Ammon's horn (tissue), 1 donor: ENCODE data around the gene C1QTNF1.
"Not testable (repeated sequence)": the region's sequence is repeated elsewhere in the genome, so short reads cannot be mapped to it uniquely, and the experiment has no call there.

Source experiments
- DNase-seq: peaks from one replicate; pipeline ENCODE4 v3.0.0-alpha.2; 2016; ENCODE audit warnings: low spot score

C1QTNF1 gene

DNA sequence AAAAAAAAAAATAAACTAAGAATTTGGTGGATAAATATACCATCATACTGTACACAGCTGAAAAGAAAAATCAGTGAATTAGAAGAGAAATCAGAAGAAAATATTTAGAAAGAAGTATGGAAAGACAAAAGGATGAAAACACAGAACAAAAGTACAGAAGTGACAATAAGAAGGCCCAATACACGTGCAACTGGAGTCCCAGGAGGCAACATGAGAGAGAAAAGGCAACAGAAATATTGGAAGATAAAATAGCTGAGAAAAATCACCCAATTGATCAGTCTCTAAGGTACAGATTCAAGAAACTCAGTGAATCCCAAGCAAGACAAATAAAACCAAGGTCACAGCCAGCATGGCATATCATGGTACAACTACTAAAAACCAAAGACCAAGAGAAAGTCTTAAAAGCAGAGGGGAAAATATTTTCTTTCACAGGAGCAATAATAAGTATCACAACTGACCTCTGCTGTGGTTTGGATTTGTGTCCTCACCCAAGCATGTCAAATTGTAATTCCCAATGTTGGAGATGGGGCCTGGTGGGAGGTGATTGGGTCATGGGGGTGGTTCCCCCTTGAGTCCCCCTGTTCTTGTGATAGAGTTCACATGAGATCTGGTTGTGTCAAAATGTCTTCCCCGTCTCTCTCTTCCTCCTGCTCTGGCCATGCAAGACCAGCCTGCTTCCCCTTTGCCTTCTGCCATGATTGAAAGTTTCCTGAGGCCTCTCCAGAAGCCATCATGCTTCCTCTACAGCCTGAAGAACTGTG is 30.4 kb downstream of the C1QTNF1 start:
- no peak for DNase-seq

DNA sequence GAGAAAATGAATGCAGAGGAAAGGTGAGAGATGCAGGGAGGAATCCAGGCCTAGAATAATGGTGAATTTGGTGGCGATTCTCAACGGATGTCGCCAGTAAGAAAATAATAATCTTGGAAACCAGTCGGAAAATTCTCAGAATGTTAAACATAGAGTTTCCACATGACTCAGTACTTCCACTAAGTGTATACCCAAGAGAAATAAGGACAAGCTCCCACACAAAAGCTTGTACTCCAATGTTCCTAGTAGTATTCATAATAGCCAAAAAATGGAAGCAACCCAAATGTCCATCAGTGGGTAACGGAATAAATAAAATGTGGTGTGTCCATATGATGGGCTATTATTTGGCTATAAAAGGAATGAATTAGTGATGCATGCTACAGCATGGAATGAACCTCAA is 31.2 kb downstream of the C1QTNF1 start:
- DNase-seq: no peak

DNA sequence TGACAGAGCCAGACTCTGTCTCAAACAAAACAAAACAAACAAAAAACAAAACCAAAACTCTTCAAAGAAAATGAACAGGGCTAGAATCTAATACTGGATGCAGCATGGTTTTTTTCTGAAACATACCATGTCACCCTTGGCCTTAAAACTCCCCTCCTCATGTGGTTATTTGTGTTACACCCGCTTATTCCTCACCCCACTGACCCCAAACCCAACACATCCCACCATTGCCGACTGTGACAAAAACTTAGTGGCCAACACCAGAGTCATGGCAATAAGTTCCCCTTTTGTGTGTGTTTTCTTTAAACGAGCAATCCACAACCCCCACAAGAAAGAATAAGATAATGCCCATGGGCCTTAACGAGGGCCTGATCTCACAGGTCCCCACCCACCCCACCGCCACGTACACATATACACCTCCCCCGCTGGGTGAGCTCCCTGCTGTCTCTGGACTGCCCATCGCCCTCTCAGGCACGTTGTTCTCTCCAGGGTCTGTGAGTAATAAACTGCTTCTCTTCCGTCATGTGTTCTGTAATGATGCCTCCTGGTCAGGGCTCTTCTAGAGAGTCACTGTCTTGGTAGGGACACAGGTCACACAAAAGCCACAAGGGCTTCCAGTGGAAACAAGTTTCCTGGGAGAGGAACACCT is 33.9 kb downstream of the C1QTNF1 start:
- DNase-seq: no peak

DNA sequence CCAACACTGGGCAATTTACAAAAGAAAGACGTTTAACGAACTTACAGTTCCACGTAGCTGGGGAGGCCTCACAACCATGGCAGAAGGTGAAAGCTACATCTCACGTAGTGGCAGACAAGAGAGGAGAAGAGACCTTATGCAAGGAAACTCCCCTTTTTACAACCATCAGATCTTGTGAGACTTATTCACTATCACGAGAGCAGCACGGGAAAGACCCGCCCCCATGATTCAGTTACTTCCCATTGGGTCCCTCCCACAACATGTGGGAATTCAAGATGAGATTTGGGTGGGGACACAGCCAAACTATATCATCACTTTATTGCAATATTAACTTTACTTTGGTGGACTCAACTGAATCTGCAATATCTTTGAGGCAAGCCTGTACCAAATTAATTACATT is 38.7 kb downstream of the C1QTNF1 start:
- DNase-seq: no peak

DNA sequence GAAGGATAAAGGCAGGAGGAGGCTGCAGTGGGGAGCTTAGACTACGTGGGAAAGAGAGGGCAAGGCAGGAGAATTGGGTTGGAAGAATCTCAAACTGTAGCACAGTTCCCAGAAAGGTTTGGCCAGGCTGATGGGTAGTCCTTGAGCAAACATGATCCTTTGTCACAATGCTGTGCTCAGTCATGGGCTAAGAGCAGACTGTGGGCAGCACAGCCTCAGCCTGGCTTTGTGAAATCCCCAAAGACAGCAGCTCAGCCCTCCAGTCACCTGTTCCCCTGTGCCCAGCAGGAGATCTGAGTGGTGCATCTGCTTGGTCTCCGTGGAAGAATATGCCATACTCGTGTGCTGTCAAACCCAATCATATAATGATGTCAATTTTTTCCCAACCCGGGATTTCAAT is 40.1 kb downstream of the C1QTNF1 start:
- DNase-seq: no peak

DNA sequence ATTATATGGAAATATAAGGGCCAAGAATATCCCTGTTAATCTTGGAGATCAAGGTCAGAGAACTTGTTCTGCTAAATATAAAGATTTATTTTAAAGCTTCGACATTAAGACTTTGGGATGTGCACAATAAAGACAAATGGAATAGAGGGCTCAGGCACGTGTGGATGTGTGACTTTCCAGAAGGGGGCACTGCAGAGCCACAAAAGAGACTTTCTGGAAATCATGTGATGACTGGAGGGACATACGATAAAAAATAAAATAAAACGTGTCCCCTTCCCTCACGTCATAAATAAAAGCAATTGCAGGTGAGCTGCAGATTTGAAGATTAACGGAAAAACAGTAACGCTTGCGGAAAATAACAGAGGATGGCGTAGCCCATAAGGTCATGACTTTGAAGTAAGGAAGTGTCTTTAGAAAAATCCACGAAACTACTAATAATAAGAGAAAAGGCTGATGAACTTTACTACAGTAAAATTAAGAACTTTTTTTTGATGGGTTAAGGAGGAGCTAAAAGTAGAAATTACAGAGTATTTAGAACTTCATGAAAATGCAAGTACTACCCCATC is 41.2 kb downstream of the C1QTNF1 start:
- no peak for DNase-seq

DNA sequence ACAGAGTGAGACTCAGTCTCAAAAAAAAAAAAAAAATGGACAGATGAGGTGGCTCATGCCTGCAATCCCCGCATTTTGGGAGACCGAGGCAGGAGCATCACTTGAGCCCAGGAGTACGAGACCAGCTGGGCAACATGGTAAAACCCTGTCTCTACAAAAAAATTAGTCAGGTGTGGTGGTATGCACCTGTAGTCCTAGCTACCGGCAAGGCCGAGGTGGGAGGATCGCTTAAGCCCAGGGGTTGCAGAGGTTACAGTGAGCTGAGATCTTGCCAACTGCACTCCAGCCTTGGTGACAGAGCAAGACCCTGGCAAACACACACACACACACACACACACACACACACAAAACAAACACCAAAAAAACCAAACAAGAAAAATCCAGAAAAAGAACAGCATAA is 43.0 kb downstream of the C1QTNF1 start:
- no peak for DNase-seq

DNA sequence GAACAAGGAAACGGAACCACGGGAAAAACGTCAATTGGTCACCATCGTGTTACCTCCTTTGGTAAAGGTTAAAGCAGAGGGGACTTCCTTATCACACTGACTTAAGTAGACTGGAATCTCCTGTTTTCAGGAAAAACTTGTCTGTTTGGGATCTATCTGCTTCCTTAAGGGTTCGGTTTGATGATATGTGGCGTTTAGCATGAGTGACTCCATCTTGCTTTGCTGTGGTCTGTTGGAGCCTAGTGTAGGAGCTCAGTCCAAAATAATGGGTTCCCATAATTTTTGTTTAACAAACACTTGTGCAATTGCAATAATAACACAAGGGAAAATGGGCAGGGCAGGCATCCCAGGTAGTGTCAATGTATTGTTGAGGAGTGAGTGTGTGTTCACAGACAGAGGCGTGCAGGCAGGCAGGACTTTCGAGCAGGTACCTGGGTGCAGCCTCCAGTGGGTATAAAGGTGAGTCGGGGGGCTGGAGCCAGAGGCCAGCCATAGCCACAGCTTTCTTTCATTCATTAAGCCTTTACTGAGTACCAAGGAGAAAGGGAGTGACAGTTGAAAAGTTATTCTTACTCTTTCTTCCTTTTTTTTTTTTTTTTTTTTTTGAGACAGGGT is 46.4 kb downstream of the C1QTNF1 start:
- no peak for DNase-seq

DNA sequence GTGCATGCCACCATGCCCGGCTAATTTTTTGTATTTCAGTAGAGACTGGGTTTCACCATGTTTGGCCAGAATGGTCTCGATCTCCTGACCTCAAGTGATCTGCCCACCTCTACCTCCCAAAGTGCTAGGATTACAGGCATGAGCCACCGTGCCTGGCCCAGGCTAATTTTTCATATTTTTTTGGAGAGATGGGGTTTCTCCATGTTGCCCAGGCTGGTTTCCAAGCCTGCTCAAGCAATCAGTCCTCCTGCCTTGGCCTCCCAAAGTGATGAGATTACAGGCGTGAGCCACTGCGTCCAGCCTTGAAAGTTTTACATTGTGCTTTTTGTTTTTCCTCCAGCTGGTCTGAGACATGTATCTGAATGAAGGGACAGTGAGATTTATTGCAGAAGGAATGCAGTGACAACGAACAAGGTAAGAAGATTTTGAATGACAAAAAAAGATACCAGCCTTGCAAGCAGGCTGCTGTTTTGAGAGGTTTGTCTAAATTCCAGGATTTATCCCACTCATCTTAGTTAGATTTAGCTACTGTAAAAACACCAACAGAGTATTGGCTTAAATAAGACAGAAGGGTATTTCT is 47.3 kb downstream of the C1QTNF1 start:
- DNase-seq: no peak

DNA sequence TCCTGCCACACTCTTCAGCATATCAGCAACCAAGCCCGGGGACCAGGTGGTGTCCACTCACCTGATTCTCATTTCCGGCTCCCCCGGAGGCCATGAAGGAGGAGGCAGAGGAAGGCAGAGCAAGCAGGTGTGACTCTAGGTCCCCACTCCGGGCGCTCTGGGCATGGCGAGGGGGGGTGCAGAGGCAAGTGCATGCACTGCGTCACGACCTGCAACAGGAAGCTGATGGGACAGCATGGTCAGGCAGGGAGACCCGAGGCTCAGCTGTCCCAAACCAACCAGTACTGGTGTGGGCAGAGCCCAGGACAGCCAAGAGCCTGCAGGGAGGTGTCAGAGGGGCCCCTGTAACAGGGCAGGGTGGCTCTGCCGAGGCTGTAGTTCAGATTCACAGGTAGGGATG is 48.6 kb downstream of the C1QTNF1 start:
- no peak for DNase-seq

DNA sequence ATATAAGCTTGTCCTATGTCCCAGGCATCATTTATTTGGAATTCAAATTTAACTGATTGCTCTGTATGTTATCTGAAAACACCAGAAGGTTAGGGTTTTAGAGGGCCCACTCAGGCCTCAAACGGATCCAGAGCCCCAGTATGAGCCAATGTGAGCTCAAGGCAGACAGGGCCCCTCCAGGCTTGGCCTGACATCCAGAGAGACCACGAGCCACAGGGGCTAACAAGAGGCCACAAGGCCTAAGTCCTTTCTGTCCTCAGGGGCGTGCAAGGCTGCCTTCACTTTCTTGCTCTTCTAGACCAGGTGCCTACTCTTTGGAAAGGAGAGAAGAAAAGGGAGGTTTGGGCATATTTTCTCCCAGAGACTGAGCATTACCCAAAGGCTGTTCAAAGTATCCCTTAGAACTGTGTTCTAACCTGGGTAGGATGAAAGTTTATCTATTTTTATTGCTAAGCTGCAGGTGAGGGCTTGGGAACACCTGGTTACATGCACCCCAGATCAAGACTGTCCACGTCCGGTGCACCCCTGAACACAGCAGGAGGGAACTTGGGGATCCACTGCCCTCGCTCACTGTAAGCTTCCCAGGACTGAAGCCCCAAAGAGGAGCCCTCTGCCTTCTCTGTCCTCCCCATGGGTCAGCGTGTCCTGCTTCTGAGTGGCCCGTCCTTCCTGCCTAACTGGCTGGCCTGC is 49.2 kb downstream of the C1QTNF1 start:
- no peak for DNase-seq

DNA sequence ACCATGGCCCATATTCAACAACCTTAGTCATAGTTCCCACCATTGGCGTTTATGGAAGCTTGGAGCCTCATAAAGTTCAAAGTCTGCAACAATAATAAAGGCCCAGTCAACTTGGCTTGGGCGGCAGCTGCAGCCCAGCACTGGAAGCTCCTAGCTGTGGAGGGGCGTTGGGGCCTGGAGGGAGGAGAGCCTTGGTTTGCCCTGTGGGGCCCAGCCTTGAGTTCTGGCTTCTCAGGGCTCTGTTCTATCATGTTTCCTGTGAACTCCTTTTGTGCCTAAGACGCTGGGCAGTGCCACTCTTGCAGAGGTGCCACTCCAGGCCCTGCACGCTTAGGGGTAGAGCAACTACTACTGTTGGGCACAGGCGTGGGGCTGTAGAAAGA is 49.7 kb downstream of the C1QTNF1 start:
- no peak for DNase-seq

DNA sequence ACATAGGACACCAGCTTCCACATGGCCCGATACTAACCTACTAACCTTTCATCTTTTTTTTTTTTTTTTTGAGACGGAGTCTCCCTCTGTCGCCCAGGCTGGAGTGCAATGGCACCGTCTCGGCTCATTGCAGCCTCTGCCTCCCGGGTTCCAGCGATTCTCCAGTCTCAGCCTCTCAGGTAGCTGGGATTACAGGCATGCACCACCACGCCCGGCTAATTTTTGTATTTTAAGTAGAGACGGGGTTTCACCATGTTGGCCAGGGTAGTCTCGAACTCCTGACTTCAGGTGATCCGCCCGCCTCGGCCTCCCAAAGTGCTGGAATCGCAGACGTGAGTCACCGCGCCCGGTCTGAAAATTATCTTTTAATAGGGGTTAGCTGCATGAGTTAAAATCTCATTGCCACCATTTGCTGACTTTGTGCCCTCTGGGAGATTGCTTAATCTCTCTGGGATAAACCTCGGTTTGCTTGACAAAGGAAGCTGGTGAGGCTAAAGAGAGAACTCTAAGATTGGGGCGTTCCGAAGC is 50.2 kb downstream of the C1QTNF1 start:
- DNase-seq: not testable (repeated sequence)

DNA sequence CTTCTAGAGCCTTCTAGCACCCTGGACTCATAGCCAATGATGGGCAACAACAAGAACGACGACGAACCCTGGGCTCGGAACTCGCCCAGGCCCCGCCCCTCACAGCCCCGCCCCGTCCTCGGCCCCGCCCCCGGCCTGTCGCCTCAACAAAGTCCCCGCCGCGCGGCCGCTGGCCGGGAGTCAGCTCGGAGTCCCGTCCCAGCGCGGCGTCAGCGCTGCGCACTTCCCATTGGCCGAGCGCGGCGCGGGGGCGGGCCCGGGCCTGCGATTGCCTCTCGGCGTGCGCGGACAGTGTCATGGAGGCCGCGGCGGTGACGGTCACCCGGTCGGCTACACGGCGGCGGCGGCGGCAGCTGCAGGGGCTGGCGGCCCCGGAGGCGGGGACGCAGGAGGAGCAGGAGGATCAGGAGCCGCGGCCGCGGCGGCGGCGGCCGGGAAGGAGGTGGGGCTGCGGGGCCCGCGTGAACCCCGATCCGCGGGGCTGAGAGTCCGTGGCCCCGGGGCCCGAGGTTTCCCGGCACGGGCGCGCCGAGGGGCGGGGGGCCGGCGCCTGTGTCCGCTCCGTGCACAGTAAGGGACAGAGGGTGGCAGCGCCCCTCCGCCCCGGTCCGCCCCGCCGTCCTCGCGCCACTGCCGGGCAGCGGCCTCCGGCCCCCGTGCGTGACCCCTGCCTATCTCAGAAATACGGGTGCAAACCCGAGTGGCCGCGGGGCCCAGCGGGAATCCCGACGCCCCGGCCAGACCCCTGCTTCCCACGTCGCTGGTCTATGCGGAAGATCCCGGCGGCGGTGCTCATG is 50.9 kb downstream of the C1QTNF1 start, which contains the start of gene ENGASE:
ENGASE (plus strand) TSS at position 176 of the 797 bp plus-strand sequence; CDS start at position 297, 121 bp downstream.
- DNase-seq: peak; percentile 95

DNA sequence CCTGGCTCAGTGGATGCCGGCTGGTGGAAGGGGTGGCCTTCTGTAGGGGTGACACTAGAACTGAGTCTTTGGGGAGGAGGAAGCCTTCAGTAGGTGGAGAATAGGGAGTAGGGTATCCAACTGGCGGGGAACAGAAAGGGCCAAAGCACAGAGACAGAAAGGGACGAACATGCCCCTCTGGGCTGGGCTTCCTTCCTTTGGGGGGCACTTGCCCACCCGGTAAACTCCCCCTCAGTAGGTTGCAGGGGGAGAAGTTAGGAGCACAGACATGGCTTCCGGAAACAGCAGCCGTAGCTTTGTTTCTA is 51.4 kb downstream of the C1QTNF1 start:
- DNase-seq: no peak

DNA sequence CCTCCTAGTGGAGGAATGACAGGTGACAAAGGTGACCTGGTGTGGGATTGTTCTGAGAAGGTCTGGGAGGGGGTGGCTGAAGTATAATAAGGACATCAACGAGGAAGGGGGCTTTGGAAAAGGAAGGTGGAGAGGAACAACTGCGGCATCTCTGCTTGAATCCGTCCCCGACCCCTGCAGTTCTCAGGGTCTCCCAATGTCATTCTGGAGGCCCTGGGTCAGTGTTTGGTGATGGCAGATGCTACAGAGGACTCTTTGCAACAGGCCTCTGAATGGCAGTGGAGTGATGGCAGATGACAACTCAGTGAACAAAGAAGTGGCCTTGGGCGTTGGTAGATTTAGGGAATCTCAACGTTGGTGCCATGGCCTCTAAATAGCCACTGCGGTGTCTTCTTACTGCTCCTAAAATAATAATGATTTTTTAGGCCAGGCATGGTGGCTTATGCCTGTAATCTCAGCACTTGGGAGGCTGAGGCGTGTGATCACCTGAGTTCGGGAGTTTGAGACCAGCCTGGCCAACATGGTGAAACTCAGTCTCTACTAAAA is 52.0 kb downstream of the C1QTNF1 start:
- DNase-seq: no peak

DNA sequence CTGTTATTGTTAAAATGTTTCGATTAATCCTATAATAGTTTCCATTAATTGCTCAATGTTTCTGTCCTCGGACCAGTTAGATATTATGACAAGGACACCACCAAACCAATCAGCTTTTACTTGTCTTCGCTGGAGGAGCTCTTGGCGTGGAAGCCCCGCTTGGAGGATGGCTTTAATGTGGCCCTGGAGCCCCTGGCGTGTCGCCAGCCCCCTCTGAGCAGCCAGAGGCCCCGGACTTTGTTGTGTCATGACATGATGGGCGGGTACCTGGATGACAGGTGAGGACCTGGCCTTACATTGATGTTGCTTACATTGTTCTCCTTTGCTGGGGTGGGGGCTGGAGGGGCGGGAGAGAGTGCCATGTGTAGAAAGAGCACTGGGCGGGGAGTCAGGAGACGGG is 53.6 kb downstream of the C1QTNF1 start:
- no peak for DNase-seq

DNA sequence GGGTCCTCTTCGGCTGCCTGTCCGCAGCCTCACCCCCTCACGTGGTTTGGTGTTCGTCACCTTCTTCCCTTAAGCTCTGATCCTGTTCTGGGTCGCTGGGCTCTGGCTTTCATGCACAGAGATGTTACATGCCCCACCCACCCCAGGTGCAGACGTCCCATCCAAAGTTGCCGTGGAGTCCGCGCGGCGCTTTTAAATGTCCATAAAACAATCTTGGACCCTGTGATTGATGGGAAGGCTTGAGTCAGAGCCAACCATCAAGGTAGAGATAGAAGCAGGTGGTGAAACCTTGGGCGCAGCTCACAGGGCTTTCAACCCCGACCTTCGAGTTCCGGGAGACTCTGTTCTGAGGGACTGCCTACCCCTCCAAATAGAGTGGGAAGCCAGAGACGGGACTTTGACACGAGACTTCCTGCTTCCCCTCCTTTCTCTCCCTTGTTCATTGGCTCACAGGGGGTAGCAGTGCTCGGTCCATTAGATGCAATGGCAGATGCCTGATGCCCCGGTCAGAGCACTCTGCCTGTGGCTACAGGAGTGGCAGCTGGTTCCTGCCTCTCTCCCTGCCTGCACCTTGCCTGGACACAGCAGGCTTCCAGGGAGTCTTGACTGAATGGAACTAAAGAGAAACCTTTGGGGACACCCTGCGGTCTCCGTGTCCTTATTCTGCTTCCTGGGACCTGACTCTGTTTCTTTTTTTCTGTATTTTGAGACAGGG is 54.7 kb downstream of the C1QTNF1 start:
- no peak for DNase-seq

DNA sequence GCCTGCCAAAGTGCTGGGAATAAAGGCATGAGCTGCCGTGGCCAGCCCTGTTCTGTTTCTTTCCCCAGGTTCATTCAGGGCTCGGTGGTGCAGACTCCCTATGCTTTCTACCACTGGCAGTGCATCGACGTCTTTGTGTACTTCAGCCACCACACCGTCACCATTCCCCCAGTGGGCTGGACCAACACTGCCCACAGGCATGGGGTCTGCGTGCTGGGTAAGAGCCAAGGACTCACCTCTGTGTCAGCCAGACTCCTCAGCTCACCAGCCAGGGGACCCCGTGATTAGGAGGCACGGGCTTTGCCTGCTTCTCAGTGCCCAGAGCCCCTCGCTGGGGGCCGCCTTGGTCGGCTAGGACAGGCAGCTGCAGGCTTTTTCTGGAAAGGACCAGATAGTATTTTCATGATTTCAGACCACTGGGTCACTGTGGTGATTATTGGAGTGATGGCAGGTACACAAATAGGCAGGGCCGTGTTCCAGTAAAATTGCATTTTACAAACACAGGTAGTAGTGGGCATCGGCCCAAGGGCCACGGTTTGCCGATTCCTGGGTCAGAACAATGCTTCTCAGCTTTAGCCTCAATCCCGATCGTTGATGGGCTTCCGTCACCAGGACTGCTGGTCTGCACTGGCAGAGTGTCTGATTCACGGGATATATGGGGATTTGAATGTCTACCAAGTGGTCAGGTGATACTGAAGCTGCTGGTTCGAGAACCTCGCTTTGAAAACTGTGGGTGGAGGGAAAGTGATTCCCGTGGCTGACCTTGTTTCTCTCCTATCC is 55.6 kb downstream of the C1QTNF1 start:
- DNase-seq: no peak
